ENCODE data around the gene AUTS2.

DNA sequence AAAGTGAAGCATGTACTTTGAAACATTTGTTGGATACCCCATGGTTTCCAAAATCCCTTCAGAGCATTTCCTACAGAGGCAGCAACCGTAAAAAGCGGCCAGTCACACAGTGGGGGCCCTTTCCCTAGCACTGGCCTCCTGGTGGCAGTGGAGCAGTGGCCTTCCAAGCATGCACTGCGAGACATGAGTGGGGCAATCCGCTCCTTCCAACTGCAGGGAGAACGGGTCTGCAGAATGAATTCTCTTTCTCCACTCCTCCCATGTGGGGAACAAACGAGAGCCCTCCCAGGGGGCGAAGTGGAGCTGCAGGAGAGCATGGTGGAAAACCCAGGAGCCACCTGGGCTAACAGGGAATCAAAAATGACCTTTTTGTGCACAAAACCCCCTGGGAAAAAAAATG, 990.7 kb downstream of the AUTS2 start:
- TF ChIP-seq, protein P1, sequence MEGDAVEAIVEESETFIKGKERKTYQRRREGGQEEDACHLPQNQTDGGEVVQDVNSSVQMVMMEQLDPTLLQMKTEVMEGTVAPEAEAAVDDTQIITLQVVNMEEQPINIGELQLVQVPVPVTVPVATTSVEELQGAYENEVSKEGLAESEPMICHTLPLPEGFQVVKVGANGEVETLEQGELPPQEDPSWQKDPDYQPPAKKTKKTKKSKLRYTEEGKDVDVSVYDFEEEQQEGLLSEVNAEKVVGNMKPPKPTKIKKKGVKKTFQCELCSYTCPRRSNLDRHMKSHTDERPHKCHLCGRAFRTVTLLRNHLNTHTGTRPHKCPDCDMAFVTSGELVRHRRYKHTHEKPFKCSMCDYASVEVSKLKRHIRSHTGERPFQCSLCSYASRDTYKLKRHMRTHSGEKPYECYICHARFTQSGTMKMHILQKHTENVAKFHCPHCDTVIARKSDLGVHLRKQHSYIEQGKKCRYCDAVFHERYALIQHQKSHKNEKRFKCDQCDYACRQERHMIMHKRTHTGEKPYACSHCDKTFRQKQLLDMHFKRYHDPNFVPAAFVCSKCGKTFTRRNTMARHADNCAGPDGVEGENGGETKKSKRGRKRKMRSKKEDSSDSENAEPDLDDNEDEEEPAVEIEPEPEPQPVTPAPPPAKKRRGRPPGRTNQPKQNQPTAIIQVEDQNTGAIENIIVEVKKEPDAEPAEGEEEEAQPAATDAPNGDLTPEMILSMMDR (IDR thresholded peaks at IDR 0.05), result no peak
- TF ChIP-seq POLR2A (IDR thresholded peaks at IDR 0.05), result no peak
